GM21723 (cell line): ENCODE data around the gene CNGA2.

Experiments used
- ATAC-seq: cut with Tn5 transposase; IDR thresholded peaks from one replicate; pipeline ENCODE4 v1.9.1; 2021; ENCODE audit warnings: mild to moderate bottlenecking, moderate library complexity; ENCODE audit not compliant: unreplicated experiment

Gene CNGA2

GRCh38 chrX:151711787-151712186 is 22.8 kb upstream of the CNGA2 start:
- no peak for ATAC-seq

GRCh38 chrX:151712253-151712652 is 22.3 kb upstream of the CNGA2 start:
- no peak for ATAC-seq

GRCh38 chrX:151713849-151714248 is 20.7 kb upstream of the CNGA2 start:
- no peak for ATAC-seq

- no peak for ATAC-seq
Observed at GRCh38 chrX:151714362-151714761, 20.2 kb upstream of the CNGA2 start.

- ATAC-seq, result no peak
Observed at GRCh38 chrX:151715752-151716151, 18.8 kb upstream of the CNGA2 start, which contains the start of gene FATE1. FATE1 (plus strand) TSS chrX:151716035; CDS start chrX:151716120, 85 bp downstream.

GRCh38 chrX:151722241-151722846 is 12.2 kb upstream of the CNGA2 start:
- ATAC-seq, result no peak

- no peak for ATAC-seq
Observed at GRCh38 chrX:151723156-151723760, 11.3 kb upstream of the CNGA2 start.

- no peak for ATAC-seq
Observed at GRCh38 chrX:151724563-151725337, 9.8 kb upstream of the CNGA2 start.

GRCh38 chrX:151725338-151725614 is 9.3 kb upstream of the CNGA2 start:
- ATAC-seq, result no peak

- ATAC-seq, result no peak
Observed at GRCh38 chrX:151726751-151727150, 7.8 kb upstream of the CNGA2 start.

GRCh38 chrX:151727346-151727745 is 7.2 kb upstream of the CNGA2 start:
- ATAC-seq, result no peak

- no peak for ATAC-seq
Observed at GRCh38 chrX:151729056-151729725, 5.4 kb upstream of the CNGA2 start.

- ATAC-seq, result no peak
Observed at GRCh38 chrX:151735219-151735618, 673 bp downstream of the CNGA2 start.

GRCh38 chrX:151736685-151737084 is 2.1 kb downstream of the CNGA2 start:
- ATAC-seq, result no peak

- ATAC-seq, result no peak
Observed at GRCh38 chrX:151737494-151737893, 2.9 kb downstream of the CNGA2 start.

- ATAC-seq, result no peak
Observed at GRCh38 chrX:151738751-151739150, 4.2 kb downstream of the CNGA2 start.

- ATAC-seq, result no peak
Observed at GRCh38 chrX:151741606-151742005, 7.1 kb downstream of the CNGA2 start.

- ATAC-seq, result no peak
Observed at GRCh38 chrX:151742311-151742710, 7.8 kb downstream of the CNGA2 start.

GRCh38 chrX:151743651-151744470 is 9.3 kb downstream of the CNGA2 start:
- ATAC-seq, result no peak

- ATAC-seq, result no peak
Observed at GRCh38 chrX:151745651-151746050, 11.1 kb downstream of the CNGA2 start.

- no peak for ATAC-seq
Observed at GRCh38 chrX:151746502-151746901, 12.0 kb downstream of the CNGA2 start.
